KMS-11 (cell line): Measurements from ENCODE around the gene WWC1.

Source experiments
- H2AFZ ChIP-seq: fragments of 200-600 bp; sonication (generic); 2 replicates; pipeline ENCODE4 v1.6.1; 2016; ENCODE audit warnings: antibody characterized with exemption, mixed run types, low read depth
- H3K27ac ChIP-seq: fragments of 200-600 bp; sonication (generic); 2 replicates; pipeline ENCODE4 v1.6.1; 2016; ENCODE audit warnings: mild to moderate bottlenecking, mixed run types
- H3K27me3 ChIP-seq: fragments of 200-600 bp; sonication (generic); 2 replicates; pipeline ENCODE4 v1.6.1; 2017; ENCODE audit warnings: mild to moderate bottlenecking, low read depth, mixed run types, moderate library complexity; ENCODE audit not compliant: insufficient read depth
- H3K36me3 ChIP-seq: fragments of 200-600 bp; sonication (generic); 2 replicates; pipeline ENCODE4 v1.6.1; 2017; ENCODE audit warnings: mild to moderate bottlenecking, mixed run types; ENCODE audit not compliant: insufficient read depth
- H3K4me1 ChIP-seq: fragments of 200-600 bp; sonication (generic); 2 replicates; pipeline ENCODE4 v1.6.1; 2016; ENCODE audit warnings: mild to moderate bottlenecking, low read depth, mixed run types; ENCODE audit not compliant: poor library complexity, severe bottlenecking
- H3K4me2 ChIP-seq: fragments of 200-600 bp; sonication (generic); 2 replicates; pipeline ENCODE4 v1.7.0; 2016; ENCODE audit warnings: mild to moderate bottlenecking, mixed run types
- H3K4me3 ChIP-seq: fragments of 200-600 bp; sonication (generic); IDR thresholded peaks from 2 replicates; pipeline ENCODE4 v1.6.1; 2017; ENCODE audit warnings: low read depth, low read length, mixed read lengths; ENCODE audit not compliant: insufficient read depth
- H3K79me2 ChIP-seq: fragments of 200-600 bp; sonication (generic); 2 replicates; pipeline ENCODE4 v1.6.1; 2016; ENCODE audit warnings: low read depth, mixed run types; ENCODE audit not compliant: insufficient read depth
- H3K9ac ChIP-seq: fragments of 200-600 bp; sonication (generic); 2 replicates; pipeline ENCODE4 v1.6.1; 2016; ENCODE audit warnings: mild to moderate bottlenecking, mixed run types
- H4K20me1 ChIP-seq: fragments of 200-600 bp; sonication (generic); 2 replicates; pipeline ENCODE4 v1.6.1; 2016; ENCODE audit warnings: mild to moderate bottlenecking, mixed run types; ENCODE audit not compliant: insufficient read depth
- TF ChIP-seq, protein P1 (sequence below): fragments of 200-600 bp; sonication (generic); conservative IDR thresholded peaks from 2 replicates; pipeline ENCODE4 v1.6.1; 2017; ENCODE audit warnings: low read depth, mild to moderate bottlenecking, antibody characterized with exemption, low read length, moderate library complexity, mixed read lengths

The WWC1 gene

DNA sequence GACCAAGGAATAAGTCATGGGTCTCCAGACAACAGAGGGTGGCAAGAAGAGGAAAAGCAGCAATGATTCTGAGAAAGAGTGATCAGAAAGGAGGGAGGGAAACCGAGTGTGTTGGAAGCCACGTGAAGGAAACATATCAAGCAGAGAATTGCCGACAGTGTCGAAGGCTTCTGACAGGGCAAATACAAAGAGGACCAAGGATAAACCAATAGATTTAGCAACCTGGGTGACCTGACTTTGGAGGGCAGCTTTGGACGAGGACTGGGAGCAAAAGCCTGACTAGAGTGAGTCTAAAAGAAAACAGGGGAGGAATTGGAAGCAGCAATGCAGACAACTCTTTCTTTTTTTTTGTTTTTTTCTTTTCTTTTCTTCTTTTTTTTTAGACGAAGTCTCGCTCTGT is 83.8 kb downstream of the WWC1 start:
- Histone ChIP-seq H3K27ac (no peak overlapping the region), H2AFZ (no peak overlapping the region), H3K9ac (no peak overlapping the region), H4K20me1 (no peaks in the 10 kb centered on the region), H3K27me3 (no peaks in the 10 kb centered on the region), H3K36me3 (no peaks in the 10 kb centered on the region), H3K79me2 (no peaks in the 10 kb centered on the region), H3K4me2 (no peak overlapping the region), H3K4me1 (no peaks in the 10 kb centered on the region), H3K4me3 (no peak overlapping the region)
- TF ChIP-seq, protein P1, sequence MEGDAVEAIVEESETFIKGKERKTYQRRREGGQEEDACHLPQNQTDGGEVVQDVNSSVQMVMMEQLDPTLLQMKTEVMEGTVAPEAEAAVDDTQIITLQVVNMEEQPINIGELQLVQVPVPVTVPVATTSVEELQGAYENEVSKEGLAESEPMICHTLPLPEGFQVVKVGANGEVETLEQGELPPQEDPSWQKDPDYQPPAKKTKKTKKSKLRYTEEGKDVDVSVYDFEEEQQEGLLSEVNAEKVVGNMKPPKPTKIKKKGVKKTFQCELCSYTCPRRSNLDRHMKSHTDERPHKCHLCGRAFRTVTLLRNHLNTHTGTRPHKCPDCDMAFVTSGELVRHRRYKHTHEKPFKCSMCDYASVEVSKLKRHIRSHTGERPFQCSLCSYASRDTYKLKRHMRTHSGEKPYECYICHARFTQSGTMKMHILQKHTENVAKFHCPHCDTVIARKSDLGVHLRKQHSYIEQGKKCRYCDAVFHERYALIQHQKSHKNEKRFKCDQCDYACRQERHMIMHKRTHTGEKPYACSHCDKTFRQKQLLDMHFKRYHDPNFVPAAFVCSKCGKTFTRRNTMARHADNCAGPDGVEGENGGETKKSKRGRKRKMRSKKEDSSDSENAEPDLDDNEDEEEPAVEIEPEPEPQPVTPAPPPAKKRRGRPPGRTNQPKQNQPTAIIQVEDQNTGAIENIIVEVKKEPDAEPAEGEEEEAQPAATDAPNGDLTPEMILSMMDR = no peak

DNA sequence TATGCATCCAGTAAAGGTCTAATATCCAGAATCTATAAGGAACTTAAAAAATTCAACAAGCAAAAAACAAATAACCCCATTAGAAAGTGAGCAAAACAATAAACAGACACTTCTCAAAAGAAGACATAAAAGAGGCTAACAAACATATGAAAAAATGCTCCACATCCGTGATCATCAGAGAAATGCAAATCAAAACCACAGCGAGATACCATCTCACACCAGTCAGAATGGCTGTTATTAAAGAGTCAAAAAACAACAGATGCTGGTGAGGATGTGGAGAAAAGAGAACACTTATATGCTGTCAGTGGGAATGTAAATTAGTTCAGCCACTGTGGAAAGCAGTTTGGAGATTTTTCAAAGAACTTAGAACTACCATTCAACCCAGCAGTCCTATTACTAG is 86.1 kb downstream of the WWC1 start:
- Histone ChIP-seq H3K4me2 (no peak overlapping the region), H3K27ac (no peak overlapping the region), H3K4me3 (no peak overlapping the region), H3K4me1 (no peaks in the 10 kb centered on the region), H3K79me2 (no peaks in the 10 kb centered on the region), H3K36me3 (no peaks in the 10 kb centered on the region), H3K9ac (no peak overlapping the region), H2AFZ (no peak overlapping the region), H4K20me1 (no peaks in the 10 kb centered on the region), H3K27me3 (no peaks in the 10 kb centered on the region)
- TF ChIP-seq, protein P1 = no peak

DNA sequence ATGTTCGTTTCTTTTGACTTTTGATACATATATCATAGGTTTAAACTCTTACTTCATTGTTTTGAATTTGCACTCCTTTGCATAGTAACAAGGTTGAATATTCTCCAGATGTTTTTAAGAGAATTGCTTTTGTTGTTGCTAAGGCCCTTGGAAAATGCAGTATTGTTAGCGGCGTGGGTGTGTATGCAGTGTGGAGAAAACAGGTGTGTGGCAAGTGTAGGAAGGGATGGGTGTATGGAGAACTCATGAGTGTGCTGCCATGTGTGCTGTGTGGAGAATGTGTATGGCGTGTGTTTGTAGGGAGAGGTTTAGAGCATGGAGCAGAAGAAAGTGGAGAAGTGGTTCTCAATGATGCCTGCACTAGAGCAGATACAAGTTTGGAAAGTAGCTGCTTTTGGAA is 87.3 kb downstream of the WWC1 start:
- Histone ChIP-seq H3K4me3 (no peak overlapping the region), H4K20me1 (no peaks in the 10 kb centered on the region), H3K4me2 (no peak overlapping the region), H3K27me3 (no peaks in the 10 kb centered on the region), H3K36me3 (no peaks in the 10 kb centered on the region), H2AFZ (no peak overlapping the region), H3K4me1 (no peaks in the 10 kb centered on the region), H3K79me2 (no peaks in the 10 kb centered on the region), H3K27ac (no peak overlapping the region), H3K9ac (no peak overlapping the region)
- TF ChIP-seq, protein P1 = no peak

DNA sequence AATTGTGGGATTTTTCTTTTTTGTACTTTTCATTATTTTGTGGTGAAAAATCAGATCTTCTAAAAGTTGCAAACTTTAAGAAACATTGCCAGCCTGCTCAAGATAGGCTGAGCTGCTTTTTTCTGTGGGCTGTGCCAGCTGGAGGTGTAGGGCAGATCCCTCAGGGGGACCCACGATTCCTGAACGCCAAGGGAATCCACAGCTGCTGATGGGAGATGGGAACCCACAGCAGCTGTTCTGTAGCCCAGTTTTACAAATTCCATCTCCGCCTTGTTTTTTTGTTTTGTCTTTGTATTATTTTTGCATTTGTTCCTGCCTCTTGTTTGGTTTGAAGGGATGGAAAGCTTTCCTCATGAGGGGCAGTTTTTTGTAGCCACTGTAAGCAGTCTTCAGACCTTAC is 91.0 kb downstream of the WWC1 start:
- H3K9ac ChIP-seq = no peak overlapping the region
- H3K4me1 ChIP-seq = no peaks in the 10 kb centered on the region
- TF ChIP-seq, protein P1 = no peak
- no peaks in the 10 kb centered on the region for H3K36me3 ChIP-seq
- no peaks in the 10 kb centered on the region for H3K27me3 ChIP-seq
- H4K20me1 ChIP-seq = no peaks in the 10 kb centered on the region
- no peak overlapping the region for H3K27ac ChIP-seq
- H3K4me2 ChIP-seq = no peak overlapping the region
- H3K4me3 ChIP-seq = no peak overlapping the region
- H2AFZ ChIP-seq = no peak overlapping the region
- H3K79me2 ChIP-seq = no peaks in the 10 kb centered on the region

DNA sequence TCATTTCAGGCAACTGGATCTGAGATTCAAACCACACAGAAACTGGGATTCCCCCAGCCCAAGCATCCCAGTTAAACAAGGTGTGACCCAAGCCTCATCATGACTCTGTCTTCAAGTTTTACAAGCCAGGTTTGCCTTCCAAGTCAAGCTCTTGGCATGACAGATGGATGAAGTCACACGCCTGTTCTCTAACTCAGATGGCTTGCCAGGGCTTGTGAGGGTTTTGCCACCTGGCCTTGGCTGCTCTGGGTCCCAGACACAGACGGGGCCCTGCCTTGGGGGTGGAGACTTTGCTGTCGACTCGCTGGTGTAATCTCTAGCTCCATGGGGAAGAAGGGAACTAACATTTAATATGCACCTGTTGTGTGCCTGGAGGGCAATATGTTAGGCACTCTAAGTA is 99.0 kb downstream of the WWC1 start:
- H3K27ac ChIP-seq = no peak overlapping the region
- no peaks in the 10 kb centered on the region for H4K20me1 ChIP-seq
- no peaks in the 10 kb centered on the region for H3K27me3 ChIP-seq
- no peak overlapping the region for H2AFZ ChIP-seq
- H3K4me3 ChIP-seq = no peak overlapping the region
- no peak overlapping the region for H3K9ac ChIP-seq
- no peak overlapping the region for H3K4me2 ChIP-seq
- no peaks in the 10 kb centered on the region for H3K36me3 ChIP-seq
- TF ChIP-seq, protein P1 = no peak
- H3K79me2 ChIP-seq = no peaks in the 10 kb centered on the region
- no peaks in the 10 kb centered on the region for H3K4me1 ChIP-seq
